ENCODE measurements around the gene ARHGEF40. TPM values are rescaled to one million over a fixed set of nuclear protein-coding genes. Genes with fewer than 3 reads are reported as not detected.

Gene ARHGEF40
- total RNA-seq, 1 experiment from 2014 or later: 3.6 TPM

- intact Hi-C loops (cut with micrococcal nuclease): no loop called here
- Mint-ChIP-seq H3K4me1 (ENCODE audit: insufficient read depth, unreplicated experiment) (no peaks in the 10 kb centered on the region), H3K4me3 (ENCODE audit: unreplicated experiment) (no peak overlapping the region), H3K36me3 (ENCODE audit: insufficient read depth, unreplicated experiment) (no peaks in the 10 kb centered on the region), H3K27me3 (ENCODE audit: insufficient read depth, unreplicated experiment) (no peaks in the 10 kb centered on the region), H3K9me3 (ENCODE audit: unreplicated experiment) (no peaks in the 10 kb centered on the region), H3K27ac (ENCODE audit: low read depth, unreplicated experiment) (no peak overlapping the region)
- ChIA-PET POLR2A (interaction anchor here (1.0 kb wide), 1 partner anchor 28 kb away, joined by 3 read pairs; no protein-coding TSS in a partner anchor), CTCF (interaction anchor here (0.6 to 6.6 kb wide), 12 partner anchors 8 to 348 kb away, joined by 3 to 104 read pairs (median 5); partner anchors contain the start of gene RNASE4)
- TF ChIP-seq CTCF (IDR thresholded peaks at IDR 0.05; ENCODE audit: unreplicated experiment): no peak
- no peak for DNase-seq (ENCODE audit: unreplicated experiment)
- BruUV-seq (replicated peaks): no TSS peak
These were observed 37.6 kb upstream of the ARHGEF40 start for GRCh38 chr14:21032326-21033132.

GRCh38 chr14:21033133-21033698, 36.9 kb upstream of the ARHGEF40 start:
- Mint-ChIP-seq H3K36me3 (ENCODE audit: insufficient read depth, unreplicated experiment) (no peaks in the 10 kb centered on the region), H3K27ac (ENCODE audit: low read depth, unreplicated experiment) (no peak overlapping the region), H3K4me3 (ENCODE audit: unreplicated experiment) (no peak overlapping the region), H3K9me3 (ENCODE audit: unreplicated experiment) (no peaks in the 10 kb centered on the region), H3K4me1 (ENCODE audit: insufficient read depth, unreplicated experiment) (no peaks in the 10 kb centered on the region), H3K27me3 (ENCODE audit: insufficient read depth, unreplicated experiment) (no peaks in the 10 kb centered on the region)
- TF ChIP-seq CTCF (IDR thresholded peaks at IDR 0.05; ENCODE audit: unreplicated experiment): no peak
- POLR2A ChIA-PET: interaction anchor here (0.5 to 1.0 kb wide), 2 partner anchors 28 to 110 kb away, joined by 3 to 4 read pairs; no protein-coding TSS in a partner anchor
- no TSS peak for BruUV-seq (replicated peaks)
- intact Hi-C loops (cut with micrococcal nuclease): no loop called here
- DNase-seq (ENCODE audit: unreplicated experiment): no peak
- CTCF ChIA-PET: interaction anchor here (0.6 to 6.6 kb wide), 14 partner anchors 10 to 349 kb away, joined by 3 to 104 read pairs (median 5); partner anchors contain the start of gene RNASE4

GRCh38 chr14:21034707-21035106, 35.4 kb upstream of the ARHGEF40 start, which contains the start of gene RNASE13:
TSS of gene RNASE13 (minus strand) at chr14:21034807. CDS start at chr14:21034288, 519 bp downstream.
- CTCF ChIA-PET: interaction anchor here (0.7 to 6.6 kb wide), 8 partner anchors 17 to 71 kb away, joined by 3 to 104 read pairs (median 11); no protein-coding TSS in a partner anchor
- H3K27me3 Mint-ChIP-seq (ENCODE audit: insufficient read depth, unreplicated experiment): no peaks in the 10 kb centered on the region
- H3K4me1 Mint-ChIP-seq (ENCODE audit: insufficient read depth, unreplicated experiment): no peaks in the 10 kb centered on the region
- no peak within 1 kb of the TSS for H3K27ac Mint-ChIP-seq (ENCODE audit: low read depth, unreplicated experiment)
- no peak for DNase-seq (ENCODE audit: unreplicated experiment)
- no peak for TF ChIP-seq CTCF (IDR thresholded peaks at IDR 0.05; ENCODE audit: unreplicated experiment)
- no peaks in the 10 kb centered on the region for H3K9me3 Mint-ChIP-seq (ENCODE audit: unreplicated experiment)
- no peak within 1 kb of the TSS for H3K4me3 Mint-ChIP-seq (ENCODE audit: unreplicated experiment)
- POLR2A ChIA-PET: no interaction called here
- BruUV-seq (replicated peaks): no TSS peak
- no peaks in the 10 kb centered on the region for H3K36me3 Mint-ChIP-seq (ENCODE audit: insufficient read depth, unreplicated experiment)
- intact Hi-C loops (cut with micrococcal nuclease): no loop called here

GRCh38 chr14:21036751-21037150, 33.4 kb upstream of the ARHGEF40 start:
- Mint-ChIP-seq H3K36me3 (ENCODE audit: insufficient read depth, unreplicated experiment) (no peaks in the 10 kb centered on the region), H3K4me3 (ENCODE audit: unreplicated experiment) (no peak overlapping the region), H3K9me3 (ENCODE audit: unreplicated experiment) (no peaks in the 10 kb centered on the region), H3K4me1 (ENCODE audit: insufficient read depth, unreplicated experiment) (peaks cover 6% of the 10 kb centered on the region), H3K27me3 (ENCODE audit: insufficient read depth, unreplicated experiment) (no peaks in the 10 kb centered on the region), H3K27ac (ENCODE audit: low read depth, unreplicated experiment) (no peak overlapping the region)
- ChIA-PET CTCF (interaction anchor here (0.5 to 6.6 kb wide), 8 partner anchors 10 to 65 kb away, joined by 3 to 104 read pairs (median 8); no protein-coding TSS in a partner anchor), POLR2A (no interaction called here)
- intact Hi-C loops (cut with micrococcal nuclease): no loop called here
- no peak for DNase-seq (ENCODE audit: unreplicated experiment)
- BruUV-seq (replicated peaks): no TSS peak
- no peak for TF ChIP-seq CTCF (IDR thresholded peaks at IDR 0.05; ENCODE audit: unreplicated experiment)

Data from MCF 10A (cell line).